Measurements from ENCODE around the gene KCNIP4.

KCNIP4 gene

GRCh38 chr4:20954541-20954940, 994.0 kb downstream of the KCNIP4 start:
- H3K27me3 Mint-ChIP-seq (ENCODE audit: low read depth) = no peaks in the 10 kb centered on the region

GRCh38 chr4:20944961-20945360, 1003.6 kb downstream of the KCNIP4 start:
- no peak overlapping the region for H3K27ac Mint-ChIP-seq
- H3K4me1 Mint-ChIP-seq (ENCODE audit: low read depth) = no peaks in the 10 kb centered on the region
- H3K36me3 Mint-ChIP-seq (ENCODE audit: low read depth) = no peaks in the 10 kb centered on the region
- no peak overlapping the region for H3K4me3 Mint-ChIP-seq
- H3K27me3 Mint-ChIP-seq (ENCODE audit: low read depth) = no peaks in the 10 kb centered on the region
- peaks cover 7% of the 10 kb centered on the region for H3K9me3 Mint-ChIP-seq

More at GRCh38 chr4:20954541-20954940, 994.0 kb downstream of the KCNIP4 start:
- Mint-ChIP-seq H3K36me3 (ENCODE audit: low read depth) (no peaks in the 10 kb centered on the region), H3K9me3 (peaks cover 4% of the 10 kb centered on the region), H3K27ac (no peak overlapping the region), H3K4me3 (no peak overlapping the region), H3K4me1 (ENCODE audit: low read depth) (no peaks in the 10 kb centered on the region)

GRCh38 chr4:20944451-20944850, 1004.1 kb downstream of the KCNIP4 start:
- H3K27ac Mint-ChIP-seq = no peak overlapping the region
- H3K36me3 Mint-ChIP-seq (ENCODE audit: low read depth) = no peaks in the 10 kb centered on the region
- no peaks in the 10 kb centered on the region for H3K4me1 Mint-ChIP-seq (ENCODE audit: low read depth)
- peaks cover 7% of the 10 kb centered on the region for H3K9me3 Mint-ChIP-seq
- H3K4me3 Mint-ChIP-seq = no peak overlapping the region
- H3K27me3 Mint-ChIP-seq (ENCODE audit: low read depth) = no peaks in the 10 kb centered on the region

GRCh38 chr4:20938204-20938603, 1010.4 kb downstream of the KCNIP4 start:
- Mint-ChIP-seq H3K36me3 (ENCODE audit: low read depth) (no peaks in the 10 kb centered on the region), H3K27me3 (ENCODE audit: low read depth) (no peaks in the 10 kb centered on the region), H3K4me3 (no peak overlapping the region), H3K4me1 (ENCODE audit: low read depth) (no peaks in the 10 kb centered on the region), H3K9me3 (no peaks in the 10 kb centered on the region), H3K27ac (no peak overlapping the region)

- Mint-ChIP-seq H3K27me3 (ENCODE audit: low read depth) (no peaks in the 10 kb centered on the region), H3K27ac (no peak overlapping the region), H3K9me3 (peaks cover 3% of the 10 kb centered on the region)
These were observed 1022.0 kb downstream of the KCNIP4 start for GRCh38 chr4:20926529-20926928.

GRCh38 chr4:20925176-20925575, 1023.4 kb downstream of the KCNIP4 start:
- no peak overlapping the region for H3K4me3 Mint-ChIP-seq
- H3K9me3 Mint-ChIP-seq = peaks cover 8% of the 10 kb centered on the region
- H3K27me3 Mint-ChIP-seq (ENCODE audit: low read depth) = no peaks in the 10 kb centered on the region
- no peak overlapping the region for H3K27ac Mint-ChIP-seq
- H3K36me3 Mint-ChIP-seq (ENCODE audit: low read depth) = no peaks in the 10 kb centered on the region
- H3K4me1 Mint-ChIP-seq (ENCODE audit: low read depth) = no peaks in the 10 kb centered on the region

More at GRCh38 chr4:20926529-20926928, 1022.0 kb downstream of the KCNIP4 start:
- H3K4me1 Mint-ChIP-seq (ENCODE audit: low read depth) = no peaks in the 10 kb centered on the region
- H3K4me3 Mint-ChIP-seq = no peak overlapping the region
- H3K36me3 Mint-ChIP-seq (ENCODE audit: low read depth) = no peaks in the 10 kb centered on the region

- H3K9me3 Mint-ChIP-seq = peaks cover 8% of the 10 kb centered on the region
- no peaks in the 10 kb centered on the region for H3K4me1 Mint-ChIP-seq (ENCODE audit: low read depth)
- no peaks in the 10 kb centered on the region for H3K36me3 Mint-ChIP-seq (ENCODE audit: low read depth)
- no peak overlapping the region for H3K27ac Mint-ChIP-seq
- H3K27me3 Mint-ChIP-seq (ENCODE audit: low read depth) = no peaks in the 10 kb centered on the region
- no peak overlapping the region for H3K4me3 Mint-ChIP-seq
These were observed 1025.6 kb downstream of the KCNIP4 start for GRCh38 chr4:20922962-20923361.

GRCh38 chr4:20916106-20916505, 1032.5 kb downstream of the KCNIP4 start:
- H3K36me3 Mint-ChIP-seq (ENCODE audit: low read depth) = no peaks in the 10 kb centered on the region
- H3K9me3 Mint-ChIP-seq = peaks cover 7% of the 10 kb centered on the region
- peak overlapping the region; percentile 0 for H3K4me3 Mint-ChIP-seq
- H3K4me1 Mint-ChIP-seq (ENCODE audit: low read depth) = peaks cover 7% of the 10 kb centered on the region
- H3K27me3 Mint-ChIP-seq (ENCODE audit: low read depth) = no peaks in the 10 kb centered on the region
- H3K27ac Mint-ChIP-seq = no peak overlapping the region

GRCh38 chr4:20904966-20905365, 1043.6 kb downstream of the KCNIP4 start:
- Mint-ChIP-seq H3K27ac (no peak overlapping the region), H3K27me3 (ENCODE audit: low read depth) (no peaks in the 10 kb centered on the region), H3K9me3 (no peaks in the 10 kb centered on the region), H3K4me1 (ENCODE audit: low read depth) (no peaks in the 10 kb centered on the region), H3K36me3 (ENCODE audit: low read depth) (no peaks in the 10 kb centered on the region), H3K4me3 (no peak overlapping the region)

GRCh38 chr4:20901851-20902250, 1046.7 kb downstream of the KCNIP4 start:
- Mint-ChIP-seq H3K4me3 (no peak overlapping the region), H3K27ac (no peak overlapping the region), H3K4me1 (ENCODE audit: low read depth) (no peaks in the 10 kb centered on the region), H3K9me3 (no peaks in the 10 kb centered on the region), H3K27me3 (ENCODE audit: low read depth) (no peaks in the 10 kb centered on the region), H3K36me3 (ENCODE audit: low read depth) (no peaks in the 10 kb centered on the region)

GRCh38 chr4:20899591-20899990, 1049.0 kb downstream of the KCNIP4 start:
- H3K27me3 Mint-ChIP-seq (ENCODE audit: low read depth) = no peaks in the 10 kb centered on the region
- no peaks in the 10 kb centered on the region for H3K9me3 Mint-ChIP-seq
- no peaks in the 10 kb centered on the region for H3K36me3 Mint-ChIP-seq (ENCODE audit: low read depth)
- no peak overlapping the region for H3K4me3 Mint-ChIP-seq
- H3K4me1 Mint-ChIP-seq (ENCODE audit: low read depth) = no peaks in the 10 kb centered on the region
- H3K27ac Mint-ChIP-seq = no peak overlapping the region

- Mint-ChIP-seq H3K4me1 (ENCODE audit: low read depth) (no peaks in the 10 kb centered on the region), H3K4me3 (no peak overlapping the region), H3K9me3 (no peaks in the 10 kb centered on the region), H3K36me3 (ENCODE audit: low read depth) (no peaks in the 10 kb centered on the region), H3K27ac (no peak overlapping the region), H3K27me3 (ENCODE audit: low read depth) (no peaks in the 10 kb centered on the region)
These were observed 1052.6 kb downstream of the KCNIP4 start for GRCh38 chr4:20895988-20896387.

- Mint-ChIP-seq H3K4me1 (ENCODE audit: low read depth) (no peaks in the 10 kb centered on the region), H3K27ac (no peak overlapping the region), H3K4me3 (no peak overlapping the region), H3K36me3 (ENCODE audit: low read depth) (no peaks in the 10 kb centered on the region), H3K9me3 (no peaks in the 10 kb centered on the region), H3K27me3 (ENCODE audit: low read depth) (no peaks in the 10 kb centered on the region)
These were observed 1053.4 kb downstream of the KCNIP4 start for GRCh38 chr4:20895208-20895607.

GRCh38 chr4:20890761-20891160, 1057.8 kb downstream of the KCNIP4 start:
- peaks cover 4% of the 10 kb centered on the region for H3K9me3 Mint-ChIP-seq
- no peak overlapping the region for H3K27ac Mint-ChIP-seq
- H3K27me3 Mint-ChIP-seq (ENCODE audit: low read depth) = no peaks in the 10 kb centered on the region
- no peaks in the 10 kb centered on the region for H3K36me3 Mint-ChIP-seq (ENCODE audit: low read depth)
- H3K4me1 Mint-ChIP-seq (ENCODE audit: low read depth) = no peaks in the 10 kb centered on the region
- H3K4me3 Mint-ChIP-seq = no peak overlapping the region

GRCh38 chr4:20889901-20890300, 1058.7 kb downstream of the KCNIP4 start:
- Mint-ChIP-seq H3K4me1 (ENCODE audit: low read depth) (no peaks in the 10 kb centered on the region), H3K27me3 (ENCODE audit: low read depth) (no peaks in the 10 kb centered on the region), H3K27ac (no peak overlapping the region), H3K4me3 (no peak overlapping the region), H3K36me3 (ENCODE audit: low read depth) (no peaks in the 10 kb centered on the region), H3K9me3 (peaks cover 7% of the 10 kb centered on the region)

GRCh38 chr4:20883677-20884076, 1064.9 kb downstream of the KCNIP4 start:
- H3K4me1 Mint-ChIP-seq (ENCODE audit: low read depth) = no peaks in the 10 kb centered on the region
- no peaks in the 10 kb centered on the region for H3K36me3 Mint-ChIP-seq (ENCODE audit: low read depth)
- no peak overlapping the region for H3K27ac Mint-ChIP-seq
- no peak overlapping the region for H3K4me3 Mint-ChIP-seq
- H3K27me3 Mint-ChIP-seq (ENCODE audit: low read depth) = no peaks in the 10 kb centered on the region
- H3K9me3 Mint-ChIP-seq = peaks cover 14% of the 10 kb centered on the region
